C4-2B (cell line): Measurements from ENCODE around the gene ATP6V0E2.

Experiments
- CTCF ChIP-seq: fragments of 450-650 bp; conservative IDR thresholded peaks from 2 replicates; pipeline ENCODE4 v1.5.1; 2017; ENCODE audit warnings: mild to moderate bottlenecking
- ZFX ChIP-seq: fragments of 450-650 bp; IDR thresholded peaks from 2 replicates; pipeline ENCODE4 v1.6.1; 2017

- TF ChIP-seq CTCF (no peak), ZFX (no peak)
Observed at GRCh38 chr7:149865437-149865836, 8.3 kb upstream of the ATP6V0E2 start.
